ENCODE results near the gene CCDC83.
"Not testable (repeated sequence)": the region's sequence is repeated elsewhere in the genome, so short reads cannot be mapped to it uniquely, and the experiment has no call there.

Gene CCDC83

DNA sequence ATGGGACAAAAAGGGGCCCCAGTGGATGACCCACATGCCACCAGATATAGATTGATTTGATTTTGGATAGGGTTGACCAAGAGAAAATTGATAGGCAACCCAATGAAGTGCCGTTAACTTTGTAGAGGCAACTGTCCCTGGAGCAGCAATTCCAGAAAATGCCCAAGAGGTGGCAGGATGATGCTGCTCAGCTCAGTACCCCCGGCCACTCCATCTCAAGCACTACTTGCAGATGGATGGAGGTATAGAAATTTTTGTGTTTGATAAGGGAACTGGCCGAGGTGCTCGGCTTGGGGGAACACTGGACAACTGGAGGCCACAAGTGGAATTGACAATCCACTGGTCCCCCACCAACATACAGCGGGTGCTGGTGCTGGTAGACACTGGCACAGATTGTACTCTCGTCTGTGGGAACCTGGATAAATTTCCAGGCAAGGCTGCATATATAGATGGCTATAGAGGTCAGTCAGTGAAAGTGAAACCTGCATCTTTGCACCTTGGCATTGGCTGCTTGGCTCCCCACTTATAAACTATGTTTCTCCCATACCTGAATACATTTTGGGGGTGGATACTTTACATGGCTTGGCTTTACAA lies 86.3 kb downstream of the CCDC83 start:
- peak in 1 of 2 donors; percentile 10 for DNase-seq (ENCODE audit: low read depth in 2 of 2)

DNA sequence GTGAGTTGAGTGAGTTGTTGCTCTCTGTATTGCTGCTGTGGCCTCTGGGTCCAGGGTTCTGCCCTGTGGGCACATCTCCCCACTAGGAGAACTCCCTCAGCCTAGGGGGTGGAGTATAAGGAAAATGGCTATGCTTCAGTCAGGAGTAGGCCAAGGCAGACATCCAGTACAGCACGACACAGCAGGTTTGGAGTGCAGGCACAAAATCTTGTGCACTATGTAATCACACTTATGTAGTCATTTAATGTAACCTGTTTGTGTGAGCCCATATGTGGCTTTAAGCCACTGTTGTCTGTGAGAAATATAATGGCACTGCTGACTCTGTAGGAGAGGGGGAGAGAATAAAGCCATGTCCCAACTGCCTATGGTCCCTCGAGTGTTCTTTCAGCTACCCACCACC lies 90.1 kb downstream of the CCDC83 start:
- DNase-seq (ENCODE audit: low read depth in 2 of 2): no peak

DNA sequence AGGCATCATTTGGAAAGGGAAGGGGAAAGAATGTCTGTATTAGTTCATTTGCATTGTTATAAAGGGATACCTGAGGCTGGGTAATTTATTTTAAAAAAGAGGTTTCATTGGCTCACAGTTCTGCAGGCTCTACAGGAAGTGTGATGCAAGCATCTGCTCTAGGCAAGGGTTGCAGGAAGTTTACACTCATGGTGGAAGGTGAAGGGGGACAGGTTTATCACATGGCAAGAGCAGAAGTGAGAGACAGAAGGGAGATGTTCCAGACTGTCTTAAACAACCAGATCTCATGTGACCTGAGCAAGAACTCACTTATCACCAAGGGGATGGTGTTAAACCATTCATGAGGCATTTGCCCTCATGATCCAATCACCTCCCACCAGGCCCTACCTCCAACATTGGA lies 90.6 kb downstream of the CCDC83 start:
- no peak for DNase-seq (ENCODE audit: low read depth in 2 of 2)

DNA sequence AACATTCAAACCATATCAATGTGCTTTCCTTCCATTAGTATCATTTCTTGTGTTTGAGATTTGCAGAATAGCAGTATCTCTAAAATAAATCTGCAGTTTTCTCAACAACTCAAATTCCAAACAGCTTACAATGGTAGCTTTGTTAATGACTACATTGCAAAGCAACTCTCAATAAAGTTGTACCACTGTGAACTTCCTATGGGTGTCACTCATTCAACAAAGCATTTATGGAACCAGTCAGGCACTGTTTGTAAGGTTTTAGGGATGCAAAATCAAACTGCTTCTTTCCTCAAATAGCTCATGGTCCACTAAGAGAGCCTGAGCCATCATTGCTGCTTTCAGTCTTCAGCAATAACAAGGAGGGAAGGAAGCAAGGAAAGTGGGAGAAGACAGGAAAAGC lies 91.0 kb downstream of the CCDC83 start:
- no peak for DNase-seq (ENCODE audit: low read depth in 2 of 2)

DNA sequence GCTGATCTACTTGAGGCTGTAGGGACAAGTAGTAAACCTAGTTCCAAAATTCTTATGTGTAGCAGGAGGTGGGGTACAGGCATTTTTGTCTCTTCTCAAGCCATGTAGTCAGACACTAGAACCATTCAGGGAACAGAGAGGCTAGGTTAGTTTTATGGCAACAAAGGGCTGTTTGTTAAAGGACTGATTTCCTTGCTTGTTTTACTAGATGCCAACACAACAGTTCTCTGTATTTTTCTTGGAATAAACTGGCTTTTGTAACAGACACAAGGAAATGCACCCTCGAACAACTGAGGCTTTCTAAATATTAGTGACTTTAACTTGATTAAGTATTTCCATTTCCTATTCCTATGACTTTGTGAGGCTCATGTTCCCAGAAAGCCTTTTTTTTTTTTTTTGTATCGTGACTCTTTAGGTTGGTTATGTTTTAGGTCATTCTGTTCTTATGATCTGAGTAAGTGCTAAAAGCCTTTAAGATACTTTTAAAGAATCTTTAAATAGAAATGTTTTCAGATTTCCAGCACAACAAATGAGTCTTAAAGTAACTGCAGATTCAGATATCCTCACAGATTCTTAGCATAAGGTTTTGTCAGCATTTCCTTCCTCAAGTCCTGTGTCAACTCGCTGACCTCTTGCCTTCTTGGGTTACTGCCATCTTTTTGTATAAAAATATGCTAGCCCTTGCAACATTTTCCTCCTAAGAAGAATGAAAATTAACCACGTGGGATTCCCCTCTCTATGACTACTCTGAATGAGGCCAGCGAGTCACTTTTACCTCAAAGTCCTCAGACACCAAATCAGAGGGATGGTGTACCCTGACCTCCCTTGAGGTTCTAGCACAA lies 92.5 kb downstream of the CCDC83 start:
- peak in 1 of 2 donors; percentile 6 for DNase-seq (ENCODE audit: low read depth in 2 of 2)

DNA sequence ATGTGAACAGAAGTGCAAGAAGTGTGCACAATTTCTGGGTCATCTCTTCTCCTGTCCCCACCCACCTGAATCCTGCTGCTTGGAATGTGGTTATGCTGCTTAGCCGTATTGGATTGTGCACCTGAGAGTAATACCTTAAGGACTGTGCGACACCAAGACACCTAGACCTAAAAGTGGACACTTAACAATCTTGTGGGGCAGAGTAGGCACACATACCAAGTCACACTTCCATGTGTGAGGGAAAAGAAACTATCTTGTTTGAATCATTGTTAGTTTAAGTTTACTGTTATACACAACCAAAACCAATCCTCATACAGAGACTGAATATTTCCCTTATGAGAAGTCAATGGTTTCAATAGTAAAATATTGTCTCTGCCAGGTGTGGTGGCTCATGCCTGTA lies 93.7 kb downstream of the CCDC83 start:
- no peak for DNase-seq (ENCODE audit: low read depth in 2 of 2)

DNA sequence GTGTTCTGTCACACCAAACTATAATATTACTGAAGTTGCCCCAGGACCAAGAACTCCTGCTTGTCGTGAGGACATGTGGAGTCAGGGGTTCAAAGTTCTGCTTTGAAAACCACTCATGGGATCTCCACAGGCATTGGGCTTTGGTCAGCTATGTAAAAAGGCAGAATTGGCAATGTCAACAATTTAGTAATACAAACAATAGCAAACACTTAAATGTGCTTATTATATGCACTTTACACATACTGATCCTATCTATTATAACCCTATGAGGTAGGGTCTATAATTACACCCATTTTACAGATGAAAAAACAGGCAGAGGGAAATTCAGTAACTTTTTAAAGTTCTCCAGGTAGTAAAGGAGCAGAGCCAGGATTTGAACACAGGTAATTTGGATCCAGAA lies 94.6 kb downstream of the CCDC83 start:
- no peak for DNase-seq (ENCODE audit: low read depth in 2 of 2)

DNA sequence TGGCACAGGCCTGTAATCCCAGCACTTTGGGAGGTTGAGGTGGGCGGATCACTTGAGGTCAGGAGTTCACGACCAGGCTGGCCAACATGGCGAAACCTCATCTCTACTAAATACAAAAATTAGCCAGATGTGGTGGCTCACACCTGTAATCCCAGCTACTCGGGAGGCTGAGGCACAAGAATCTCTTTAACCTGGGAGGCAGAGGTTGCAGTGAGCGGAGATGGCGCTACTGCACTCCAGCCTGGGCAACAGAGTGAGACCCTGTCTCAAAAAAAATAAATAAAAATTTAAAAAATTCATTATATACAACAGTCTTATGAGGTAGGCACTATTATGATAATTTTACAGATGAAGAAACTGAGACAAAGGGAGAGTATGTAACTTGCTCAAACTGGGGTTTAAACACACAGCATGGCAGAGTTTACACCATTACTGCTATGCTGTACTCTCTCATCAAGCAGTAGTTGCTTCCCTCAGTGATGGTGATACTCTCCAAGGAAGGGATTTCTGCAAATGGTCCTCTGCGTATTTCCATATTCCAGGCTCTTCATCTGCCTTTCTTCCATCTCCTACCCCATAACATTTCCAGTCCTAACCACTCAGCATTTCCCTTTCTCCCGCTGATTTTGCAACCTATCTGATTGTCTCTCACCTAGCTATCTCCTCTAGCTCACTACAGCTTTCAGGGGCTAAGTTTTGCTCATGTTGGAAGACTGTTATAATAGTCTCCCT lies 95.3 kb downstream of the CCDC83 start:
- DNase-seq (ENCODE audit: low read depth in 2 of 2): no peak

DNA sequence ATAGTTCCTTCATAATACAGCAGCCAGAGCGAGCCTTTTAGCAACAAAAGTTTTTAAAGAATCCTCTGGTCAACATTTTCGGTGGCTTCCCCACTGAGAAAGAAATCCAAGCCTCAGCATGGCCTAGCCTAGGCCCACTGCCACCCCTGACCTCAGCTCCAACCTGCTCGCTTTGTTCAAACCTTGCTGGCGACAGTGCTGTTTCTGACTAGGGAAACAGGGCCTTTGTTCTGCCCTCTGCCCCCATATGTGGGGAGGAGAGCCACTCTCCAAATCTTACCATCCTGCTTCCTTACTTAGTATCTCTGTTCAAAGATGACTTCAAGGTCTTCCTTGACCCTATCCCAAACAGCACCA lies 95.8 kb downstream of the CCDC83 start:
- no peak for DNase-seq (ENCODE audit: low read depth in 2 of 2)

DNA sequence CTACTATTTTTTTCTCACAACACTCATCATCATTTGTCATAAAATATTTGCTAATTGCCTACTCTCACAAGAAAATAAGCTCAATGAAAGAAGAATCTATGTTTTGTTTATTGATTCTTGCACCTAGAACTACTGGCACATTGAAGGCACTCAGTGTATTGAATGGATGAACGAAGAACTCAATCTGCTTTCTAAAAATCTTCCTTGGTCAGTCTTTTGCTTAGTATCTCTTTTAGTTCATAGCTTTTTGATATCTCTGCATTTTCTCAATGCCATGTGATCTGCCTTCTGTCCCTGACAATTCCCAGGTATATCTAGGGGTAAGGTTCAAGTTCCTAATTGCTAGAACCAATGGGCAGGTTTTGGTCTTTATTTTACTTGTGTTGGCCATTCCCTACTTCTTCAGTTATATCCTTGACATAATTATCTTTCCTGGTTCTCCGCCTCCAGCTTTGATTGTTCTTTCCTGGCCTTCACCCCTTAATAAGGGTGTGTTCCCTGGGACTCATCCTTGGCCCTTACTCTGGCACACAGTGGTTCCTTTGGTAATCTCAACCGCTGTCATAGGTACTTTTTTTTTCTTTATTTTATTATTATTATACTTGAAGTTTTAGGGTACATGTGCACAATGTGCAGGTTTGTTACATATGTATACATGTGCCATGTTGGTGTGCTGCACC lies 96.4 kb downstream of the CCDC83 start:
- no peak for DNase-seq (ENCODE audit: low read depth in 2 of 2)

DNA sequence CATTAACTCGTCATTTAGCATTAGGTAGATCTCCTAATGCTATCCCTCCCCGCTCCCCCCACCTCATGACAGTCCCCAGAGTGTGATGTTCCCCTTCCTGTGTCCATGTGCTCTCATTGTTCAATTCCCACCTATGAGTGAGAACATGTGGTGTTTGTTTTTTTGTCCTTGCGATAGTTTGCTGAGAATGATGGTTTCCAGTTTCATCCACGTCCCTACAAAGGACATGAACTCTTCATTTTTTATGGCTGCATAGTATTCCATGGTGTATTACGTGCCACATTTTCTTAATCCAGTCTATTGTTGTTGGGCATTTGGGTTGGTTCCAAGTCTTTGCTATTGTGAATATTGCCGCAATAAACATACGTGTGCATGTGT lies 96.9 kb downstream of the CCDC83 start:
- DNase-seq (ENCODE audit: low read depth in 2 of 2): not testable (repeated sequence)

DNA sequence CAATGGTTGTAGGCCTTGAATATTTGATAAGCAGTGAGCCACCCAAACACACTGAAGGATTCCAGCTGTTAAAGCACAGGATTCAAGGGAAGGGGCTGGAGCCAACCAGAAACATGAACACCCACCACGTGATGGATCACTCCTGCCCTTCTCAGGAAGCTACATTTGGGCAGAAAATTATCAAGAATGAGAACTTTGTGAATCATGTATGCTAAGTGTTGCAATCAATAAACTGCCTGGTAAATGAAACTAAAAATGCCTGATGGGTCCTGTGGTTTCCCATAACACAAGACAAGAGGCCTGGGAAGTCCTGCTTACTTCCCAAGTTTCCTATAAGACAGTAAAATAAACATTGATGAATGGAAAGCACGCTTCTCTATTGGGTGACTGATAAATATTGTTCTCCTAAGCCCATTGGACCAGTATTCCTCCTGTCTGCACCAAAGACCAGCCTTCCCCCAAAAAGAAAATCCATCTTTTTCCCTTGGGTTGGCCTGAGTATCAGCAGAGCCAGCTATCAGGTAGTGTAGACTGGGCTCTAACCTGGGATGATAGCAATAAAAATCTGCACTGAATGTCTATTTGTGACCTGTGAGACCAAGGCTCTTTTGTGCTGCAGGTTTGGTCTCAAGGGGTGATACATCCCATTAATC lies 98.4 kb downstream of the CCDC83 start:
- no peak for DNase-seq (ENCODE audit: low read depth in 2 of 2)

DNA sequence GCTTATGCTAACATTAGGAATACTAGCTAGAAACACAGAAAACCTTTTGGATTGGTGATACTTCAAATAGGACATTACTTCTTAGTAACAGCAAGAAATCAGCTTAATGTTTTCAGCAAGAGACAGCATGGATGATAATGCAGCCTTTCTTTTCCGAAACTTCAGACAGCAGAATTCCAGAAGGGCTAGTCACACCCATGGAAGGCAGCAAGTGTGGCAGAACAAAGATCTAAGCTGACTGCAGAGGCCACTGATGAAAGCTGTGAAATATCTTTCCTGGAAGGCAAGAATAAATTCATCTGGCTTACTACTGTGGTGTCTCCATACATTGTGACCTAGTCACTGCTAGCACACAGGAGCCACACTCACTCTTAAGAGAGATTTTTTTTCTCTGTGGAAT lies 100.3 kb downstream of the CCDC83 start:
- no peak for DNase-seq (ENCODE audit: low read depth in 2 of 2)

DNA sequence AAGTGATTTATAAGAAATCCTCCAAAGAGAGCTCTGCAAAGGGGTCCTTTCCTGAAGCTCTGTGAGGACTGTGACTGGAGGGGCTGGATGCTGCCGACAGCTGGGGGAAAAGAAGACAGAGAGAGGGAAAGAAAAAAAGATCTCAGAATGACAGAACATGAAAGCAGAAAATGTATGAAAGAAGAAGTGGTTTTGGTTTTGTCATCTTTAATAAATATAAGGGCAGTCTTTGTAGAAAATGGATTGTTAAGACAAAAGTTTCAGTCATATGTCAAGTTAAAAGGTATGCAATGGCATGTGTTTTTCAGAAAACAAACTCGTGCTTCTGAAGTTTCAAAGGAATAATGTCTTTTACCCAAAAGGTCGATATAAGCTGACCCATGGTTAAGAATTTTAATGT lies 105.5 kb downstream of the CCDC83 start:
- no peak for DNase-seq (ENCODE audit: low read depth in 2 of 2)

DNA sequence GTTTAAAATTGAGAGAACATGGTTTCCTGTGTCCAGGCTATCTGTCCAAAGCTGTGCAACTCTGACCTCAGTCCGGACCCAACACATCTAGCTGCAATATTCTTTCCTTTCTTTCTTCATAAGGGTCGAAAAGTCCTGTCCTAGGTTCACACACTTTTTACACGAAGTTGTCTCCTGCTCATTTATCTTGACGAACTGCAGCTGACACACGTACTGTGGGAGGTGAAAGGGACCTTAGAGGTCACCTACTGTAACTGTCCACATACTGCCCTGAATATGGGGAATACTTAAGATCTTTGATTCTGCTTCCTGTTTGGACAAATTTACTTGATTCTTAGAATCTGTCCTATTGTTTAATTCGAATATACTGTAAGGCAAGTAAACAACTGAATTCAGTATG lies 105.9 kb downstream of the CCDC83 start:
- no peak for DNase-seq (ENCODE audit: low read depth in 2 of 2)

DNA sequence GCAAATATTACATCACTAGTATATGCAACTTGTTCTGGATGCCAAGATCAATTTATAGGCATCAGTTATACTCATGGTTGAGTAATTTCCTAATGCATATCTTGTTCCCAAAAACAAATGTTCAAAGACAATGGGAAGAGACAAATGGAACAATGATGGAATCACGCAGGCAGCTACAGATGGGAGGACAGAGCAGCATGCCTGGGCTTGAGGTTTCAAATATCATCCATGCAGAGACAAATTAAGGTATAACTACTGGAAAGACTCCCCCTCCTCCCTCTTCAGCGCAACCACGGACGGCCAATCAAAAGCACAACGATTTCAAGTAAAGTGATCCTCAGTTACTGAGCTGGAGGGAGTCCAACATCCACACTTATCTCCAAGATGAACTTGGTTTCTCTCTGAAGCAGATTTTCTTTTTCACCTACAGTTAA lies 106.8 kb downstream of the CCDC83 start:
- DNase-seq (ENCODE audit: low read depth in 2 of 2): no peak

DNA sequence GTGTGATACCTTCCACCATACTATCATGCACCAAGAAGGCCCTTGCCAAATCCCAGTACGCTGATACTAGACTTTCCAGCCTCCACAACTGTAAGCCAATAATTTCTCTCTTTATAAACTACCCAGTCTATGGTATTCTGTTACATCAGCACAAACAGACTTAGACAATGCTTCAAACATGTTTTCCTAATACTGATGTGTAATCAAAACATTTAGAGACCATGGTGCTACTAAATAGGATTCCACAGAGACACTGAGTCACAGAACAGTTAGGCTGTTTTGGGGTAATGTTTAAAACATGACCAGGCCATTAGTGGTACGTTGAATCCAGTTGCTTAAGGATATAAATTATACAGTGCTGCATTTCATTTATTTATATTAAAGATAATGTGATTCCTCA lies 110.0 kb downstream of the CCDC83 start:
- DNase-seq (ENCODE audit: low read depth in 2 of 2): no peak

DNA sequence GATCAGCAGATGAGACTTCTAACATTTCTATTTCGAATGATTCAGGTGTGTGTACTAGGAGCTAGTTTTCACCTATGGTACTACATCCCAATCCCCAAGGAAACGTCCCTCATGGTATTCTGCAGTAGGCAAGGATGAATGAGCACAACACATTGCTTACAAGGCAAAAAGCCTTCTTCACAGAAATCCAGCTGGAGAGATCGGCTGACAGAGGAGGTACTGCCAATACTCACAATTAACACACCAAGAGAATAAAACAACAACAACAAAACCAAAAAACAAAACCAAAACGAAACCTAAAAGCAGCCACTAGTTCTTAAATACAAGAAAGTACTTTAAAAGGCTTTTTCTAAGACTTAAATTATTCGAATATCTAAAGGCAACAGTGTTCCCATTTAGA lies 112.3 kb downstream of the CCDC83 start:
- DNase-seq (ENCODE audit: low read depth in 2 of 2): no peak

Data from activated CD4-positive, alpha-beta T cell treated with anti-CD3 and anti-CD28 coated beads for 24 hours (primary cell).